Measurements from ENCODE around the gene TMEM161B. TPM values are rescaled to one million over a fixed set of nuclear protein-coding genes. Genes with fewer than 3 reads are reported as not detected.

The TMEM161B gene
- total and polyA plus RNA-seq, 7 donors, result 5.1 to 10.2 (median 6.6) TPM

DNA sequence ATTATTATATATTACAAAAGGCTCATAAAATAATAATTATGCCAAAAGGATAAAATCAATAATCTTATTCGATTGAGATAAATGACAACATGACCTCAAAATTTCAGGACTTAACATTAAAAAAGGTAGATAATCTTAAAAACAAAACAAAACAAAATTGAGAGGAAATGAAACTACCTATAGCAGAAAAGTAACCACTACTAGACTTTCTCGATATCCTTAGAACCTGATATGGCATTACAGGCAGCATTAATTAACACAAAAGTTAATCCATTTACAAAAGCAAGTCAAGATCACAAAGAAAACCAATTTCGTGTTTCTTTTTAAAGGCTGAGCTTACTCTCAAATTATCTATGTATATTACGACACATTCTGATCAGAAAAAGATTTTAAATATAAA lies 29.9 kb downstream of the TMEM161B start:
- ATAC-seq (no peak), DNase-seq (no peak)
- H3K27me3 ChIP-seq (ENCODE audit: insufficient read depth in 3 of 3, low read length in 2 of 3), result no peaks in the 10 kb centered on the region
- H3K27ac ChIP-seq, result no peak overlapping the region
- H3K4me3 ChIP-seq, result no peak overlapping the region
- 96 to 99% (median 97%) methylated on average over 4 of the region's 4 CpGs for WGBS, 3 donors
- TF ChIP-seq, protein P1, sequence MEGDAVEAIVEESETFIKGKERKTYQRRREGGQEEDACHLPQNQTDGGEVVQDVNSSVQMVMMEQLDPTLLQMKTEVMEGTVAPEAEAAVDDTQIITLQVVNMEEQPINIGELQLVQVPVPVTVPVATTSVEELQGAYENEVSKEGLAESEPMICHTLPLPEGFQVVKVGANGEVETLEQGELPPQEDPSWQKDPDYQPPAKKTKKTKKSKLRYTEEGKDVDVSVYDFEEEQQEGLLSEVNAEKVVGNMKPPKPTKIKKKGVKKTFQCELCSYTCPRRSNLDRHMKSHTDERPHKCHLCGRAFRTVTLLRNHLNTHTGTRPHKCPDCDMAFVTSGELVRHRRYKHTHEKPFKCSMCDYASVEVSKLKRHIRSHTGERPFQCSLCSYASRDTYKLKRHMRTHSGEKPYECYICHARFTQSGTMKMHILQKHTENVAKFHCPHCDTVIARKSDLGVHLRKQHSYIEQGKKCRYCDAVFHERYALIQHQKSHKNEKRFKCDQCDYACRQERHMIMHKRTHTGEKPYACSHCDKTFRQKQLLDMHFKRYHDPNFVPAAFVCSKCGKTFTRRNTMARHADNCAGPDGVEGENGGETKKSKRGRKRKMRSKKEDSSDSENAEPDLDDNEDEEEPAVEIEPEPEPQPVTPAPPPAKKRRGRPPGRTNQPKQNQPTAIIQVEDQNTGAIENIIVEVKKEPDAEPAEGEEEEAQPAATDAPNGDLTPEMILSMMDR (IDR thresholded peaks at IDR 0.05), result no peak
- intact Hi-C loops (cut with DNase I), result no loop called here
- no peaks in the 10 kb centered on the region for H3K4me1 ChIP-seq
- peaks cover 0 to 23% of the 10 kb centered on the region in 2 donors for H3K36me3 ChIP-seq (ENCODE audit: insufficient read depth in 1 of 2, low read depth in 1 of 2)
- no peaks in the 10 kb centered on the region for H3K9me3 ChIP-seq

DNA sequence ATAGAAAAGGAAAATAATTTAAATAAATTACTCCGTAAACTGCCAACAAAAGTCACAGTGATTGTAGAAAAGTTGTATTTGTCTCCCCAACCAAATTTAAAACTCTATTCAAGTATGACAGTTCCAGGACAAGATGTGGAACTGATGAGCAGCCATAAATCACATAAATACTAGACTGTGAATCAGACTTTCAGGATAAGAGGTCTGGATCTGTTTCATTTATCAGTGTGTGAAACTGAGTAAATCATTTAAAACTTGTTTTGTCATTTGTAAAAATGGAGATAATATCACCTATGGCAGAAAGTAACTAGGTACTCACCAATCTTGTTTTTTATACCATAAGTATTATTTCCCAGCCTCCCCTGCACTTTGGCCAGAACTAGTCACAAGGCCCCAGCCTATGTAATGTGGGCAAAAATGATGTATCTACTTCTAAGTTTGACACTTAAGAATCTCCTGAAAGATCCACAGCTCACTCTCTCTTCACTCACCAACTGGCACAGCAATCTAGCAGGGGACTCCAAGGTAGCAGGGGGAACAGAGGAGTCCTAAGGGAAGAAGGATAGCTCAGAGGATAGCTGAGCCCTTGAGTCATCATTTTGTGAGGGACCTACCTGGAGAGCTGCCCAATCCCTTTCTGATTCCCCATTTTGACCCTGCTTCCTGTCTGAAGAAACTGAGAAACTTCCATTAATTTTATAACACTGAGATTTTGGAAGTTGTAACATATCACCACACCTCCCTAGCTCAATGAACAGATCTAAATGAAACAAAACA lies 31.6 kb downstream of the TMEM161B start:
- ATAC-seq, result no peak
- Histone ChIP-seq H3K36me3 (ENCODE audit: insufficient read depth in 1 of 2, low read depth in 1 of 2) (peaks cover 0 to 29% of the 10 kb centered on the region in 2 donors), H3K9me3 (no peaks in the 10 kb centered on the region), H3K4me3 (no peak overlapping the region), H3K4me1 (no peaks in the 10 kb centered on the region), H3K27ac (no peak overlapping the region), H3K27me3 (ENCODE audit: insufficient read depth in 3 of 3, low read length in 2 of 3) (no peaks in the 10 kb centered on the region)
- intact Hi-C loops (cut with DNase I), result no loop called here
- DNase-seq, result no peak
- TF ChIP-seq, protein P1 (IDR thresholded peaks at IDR 0.05), result no peak
- 96 to 99% (median 98%) methylated on average over 1 of the region's 1 CpG for WGBS, 3 donors

DNA sequence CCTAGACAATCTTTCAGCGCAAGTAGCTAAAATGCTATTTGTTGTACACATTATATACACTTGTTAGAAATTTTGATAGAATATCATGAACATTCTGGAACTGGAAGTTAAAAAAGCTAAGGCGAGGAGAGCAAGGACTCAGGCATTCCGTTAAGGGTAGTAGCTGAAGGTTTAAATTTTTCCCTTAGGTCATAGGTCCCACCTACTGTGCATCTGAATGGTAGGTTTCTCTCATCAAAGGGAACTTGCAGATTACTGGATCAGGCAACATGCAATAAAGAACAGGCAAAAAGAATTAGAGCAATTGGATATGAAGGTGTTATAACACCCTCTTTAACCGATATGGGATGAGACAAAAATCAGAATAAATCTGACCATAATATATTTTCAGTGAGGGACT lies 32.8 kb downstream of the TMEM161B start:
- Histone ChIP-seq H3K4me3 (no peak overlapping the region), H3K27me3 (ENCODE audit: insufficient read depth in 3 of 3, low read length in 2 of 3) (no peaks in the 10 kb centered on the region), H3K27ac (no peak overlapping the region), H3K4me1 (no peaks in the 10 kb centered on the region), H3K9me3 (no peaks in the 10 kb centered on the region), H3K36me3 (ENCODE audit: insufficient read depth in 1 of 2, low read depth in 1 of 2) (peaks cover 0 to 29% of the 10 kb centered on the region in 2 donors)
- intact Hi-C loops (cut with DNase I), result no loop called here
- no peak for DNase-seq
- no peak for ATAC-seq
- TF ChIP-seq, protein P1 (IDR thresholded peaks at IDR 0.05), result no peak
- 88 to 91% (median 89%) methylated on average over 4 of the region's 4 CpGs for WGBS, 3 donors

DNA sequence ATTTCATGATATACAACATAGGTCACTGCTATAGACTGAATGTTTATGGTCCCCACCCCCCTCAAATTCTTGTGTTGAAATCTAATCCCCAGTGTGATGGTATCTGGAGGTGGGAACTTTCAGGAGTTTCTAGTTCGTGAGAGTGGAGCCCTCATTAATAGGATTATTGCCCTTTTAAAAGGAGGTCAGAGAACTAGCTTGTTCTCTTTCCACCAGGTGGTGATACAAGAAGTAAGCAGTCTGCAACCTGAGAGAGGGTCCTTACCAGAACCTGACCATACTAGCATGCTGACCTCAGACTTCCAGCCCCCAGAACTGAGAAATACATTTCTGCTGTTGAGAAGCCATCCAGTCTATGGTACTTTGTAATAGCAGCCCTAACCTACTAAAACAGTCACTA lies 33.3 kb downstream of the TMEM161B start:
- TF ChIP-seq, protein P1 (IDR thresholded peaks at IDR 0.05), result no peak
- intact Hi-C loops (cut with DNase I), result no loop called here
- ATAC-seq, result no peak
- H3K4me1 ChIP-seq, result no peaks in the 10 kb centered on the region
- H3K4me3 ChIP-seq, result no peak overlapping the region
- WGBS, 3 donors, result 55 to 72% (median 59%) methylated on average over 1 of the region's 1 CpG
- no peak overlapping the region for H3K27ac ChIP-seq
- peaks cover 0 to 27% of the 10 kb centered on the region in 2 donors for H3K36me3 ChIP-seq (ENCODE audit: insufficient read depth in 1 of 2, low read depth in 1 of 2)
- no peaks in the 10 kb centered on the region for H3K9me3 ChIP-seq
- DNase-seq, result no peak
- H3K27me3 ChIP-seq (ENCODE audit: insufficient read depth in 3 of 3, low read length in 2 of 3), result no peaks in the 10 kb centered on the region

All from psoas muscle (tissue), 8 donors.